ENCODE measurements around the gene CD3D.

CD3D gene

DNA sequence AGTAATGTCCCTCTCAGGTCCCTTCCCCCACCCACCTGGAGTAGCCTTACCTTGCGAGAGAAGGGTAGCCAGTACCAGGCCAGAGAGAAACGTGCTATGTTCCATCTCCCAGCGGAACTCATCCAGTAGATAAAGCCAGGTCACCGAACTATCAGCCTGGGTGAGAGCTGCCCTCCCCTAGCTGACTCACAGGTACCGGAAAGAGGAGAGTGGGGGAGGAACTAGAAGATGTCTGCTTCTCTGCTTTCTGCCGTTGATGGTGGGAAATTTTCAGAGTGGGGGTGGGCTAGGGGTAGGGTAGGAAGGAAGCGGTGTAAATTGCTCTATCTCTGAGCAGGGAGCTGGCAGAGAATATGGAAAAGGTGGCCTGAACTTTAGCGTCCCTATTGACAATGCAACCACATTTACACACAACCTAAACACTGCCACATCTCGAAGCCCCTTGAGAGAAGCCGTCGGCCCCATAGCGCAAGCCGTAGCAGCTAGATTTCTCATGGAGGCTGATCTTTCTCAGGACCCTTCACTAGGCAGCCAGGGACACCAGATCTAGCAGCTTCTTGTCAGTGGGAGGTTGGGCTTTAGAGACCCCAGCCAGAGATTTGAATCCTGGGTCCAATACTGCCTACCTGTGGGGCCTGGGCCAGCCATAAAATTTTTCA is at the start of gene CD3D:
Gene CD3D, minus strand, starts transcription at position 203 of the 659 bp plus-strand sequence. Its CDS starts 98 bp downstream, at position 105.
- TF ChIP-seq, protein P1, sequence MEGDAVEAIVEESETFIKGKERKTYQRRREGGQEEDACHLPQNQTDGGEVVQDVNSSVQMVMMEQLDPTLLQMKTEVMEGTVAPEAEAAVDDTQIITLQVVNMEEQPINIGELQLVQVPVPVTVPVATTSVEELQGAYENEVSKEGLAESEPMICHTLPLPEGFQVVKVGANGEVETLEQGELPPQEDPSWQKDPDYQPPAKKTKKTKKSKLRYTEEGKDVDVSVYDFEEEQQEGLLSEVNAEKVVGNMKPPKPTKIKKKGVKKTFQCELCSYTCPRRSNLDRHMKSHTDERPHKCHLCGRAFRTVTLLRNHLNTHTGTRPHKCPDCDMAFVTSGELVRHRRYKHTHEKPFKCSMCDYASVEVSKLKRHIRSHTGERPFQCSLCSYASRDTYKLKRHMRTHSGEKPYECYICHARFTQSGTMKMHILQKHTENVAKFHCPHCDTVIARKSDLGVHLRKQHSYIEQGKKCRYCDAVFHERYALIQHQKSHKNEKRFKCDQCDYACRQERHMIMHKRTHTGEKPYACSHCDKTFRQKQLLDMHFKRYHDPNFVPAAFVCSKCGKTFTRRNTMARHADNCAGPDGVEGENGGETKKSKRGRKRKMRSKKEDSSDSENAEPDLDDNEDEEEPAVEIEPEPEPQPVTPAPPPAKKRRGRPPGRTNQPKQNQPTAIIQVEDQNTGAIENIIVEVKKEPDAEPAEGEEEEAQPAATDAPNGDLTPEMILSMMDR (IDR thresholded peaks at IDR 0.05; ENCODE audit: low read depth, low read length, missing control alignments): no peak
- H3K4me3 ChIP-seq (ENCODE audit: low read depth, low read length): no peak within 1 kb of the TSS
- no peak for DNase-seq (ENCODE audit: low read depth)

DNA sequence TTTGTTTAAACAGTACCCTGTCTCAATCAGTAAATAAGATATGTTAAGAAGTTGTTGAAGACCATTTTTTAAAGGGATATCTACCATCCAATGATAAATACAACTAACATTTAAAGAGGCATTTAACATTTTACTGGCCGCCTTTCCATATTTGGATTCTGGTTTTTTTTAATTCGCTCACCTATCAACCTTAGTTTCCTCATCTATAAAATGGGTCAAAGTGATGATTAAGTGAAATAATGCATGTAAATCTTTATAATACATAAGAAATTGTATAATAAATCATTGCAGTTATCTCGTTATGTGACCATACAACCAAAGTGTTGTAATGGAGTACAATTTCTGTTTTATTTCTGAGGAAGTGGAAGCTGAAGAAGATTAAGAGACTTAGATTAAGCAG is 41.2 kb upstream of the CD3D start:
- no peak overlapping the region for H3K4me3 ChIP-seq (ENCODE audit: low read depth, low read length)
- TF ChIP-seq, protein P1 (IDR thresholded peaks at IDR 0.05; ENCODE audit: low read depth, low read length, missing control alignments): no peak
- no peak for DNase-seq (ENCODE audit: low read depth)

DNA sequence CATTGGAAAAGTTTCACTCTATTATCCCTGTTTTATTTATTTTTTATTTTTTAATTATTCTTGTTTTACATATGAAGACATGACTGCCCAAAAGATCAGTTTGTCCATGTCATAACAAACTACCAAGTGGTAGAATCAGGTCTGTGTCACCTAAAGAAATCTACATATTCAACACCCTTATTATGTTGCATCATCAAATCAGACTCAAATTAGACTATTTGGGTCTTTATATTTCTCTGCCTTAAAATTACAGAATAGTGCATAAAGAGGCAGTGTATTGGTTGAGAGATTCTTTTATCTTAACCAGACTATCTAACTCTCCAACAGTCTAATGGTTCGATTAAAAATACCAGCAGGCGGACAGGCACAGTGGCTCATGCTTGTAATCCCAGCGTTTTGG is 40.4 kb upstream of the CD3D start:
- TF ChIP-seq, protein P1 (IDR thresholded peaks at IDR 0.05; ENCODE audit: low read depth, low read length, missing control alignments): no peak
- H3K4me3 ChIP-seq (ENCODE audit: low read depth, low read length): no peak overlapping the region
- DNase-seq (ENCODE audit: low read depth): no peak

DNA sequence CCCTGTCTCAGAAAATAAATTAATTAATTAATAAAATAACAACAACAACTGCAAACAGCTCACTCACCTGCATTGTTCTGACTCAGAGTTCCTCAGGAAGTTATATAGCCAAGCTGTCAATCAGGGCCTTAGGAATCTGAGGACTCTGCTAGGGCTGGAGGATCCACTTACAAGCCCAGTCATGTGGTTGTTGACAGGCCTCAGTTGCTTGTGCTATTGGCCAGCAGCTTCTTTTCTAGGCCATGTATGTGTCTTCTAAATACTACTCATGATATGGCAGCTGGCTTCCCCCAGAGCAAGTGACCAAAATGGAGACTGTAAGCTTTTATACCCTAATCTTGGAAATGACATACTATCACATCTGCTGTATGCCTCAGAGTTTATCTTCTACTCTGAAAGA is 38.1 kb upstream of the CD3D start:
- DNase-seq (ENCODE audit: low read depth): no peak
- no peak overlapping the region for H3K4me3 ChIP-seq (ENCODE audit: low read depth, low read length)
- TF ChIP-seq, protein P1 (IDR thresholded peaks at IDR 0.05; ENCODE audit: low read depth, low read length, missing control alignments): no peak

DNA sequence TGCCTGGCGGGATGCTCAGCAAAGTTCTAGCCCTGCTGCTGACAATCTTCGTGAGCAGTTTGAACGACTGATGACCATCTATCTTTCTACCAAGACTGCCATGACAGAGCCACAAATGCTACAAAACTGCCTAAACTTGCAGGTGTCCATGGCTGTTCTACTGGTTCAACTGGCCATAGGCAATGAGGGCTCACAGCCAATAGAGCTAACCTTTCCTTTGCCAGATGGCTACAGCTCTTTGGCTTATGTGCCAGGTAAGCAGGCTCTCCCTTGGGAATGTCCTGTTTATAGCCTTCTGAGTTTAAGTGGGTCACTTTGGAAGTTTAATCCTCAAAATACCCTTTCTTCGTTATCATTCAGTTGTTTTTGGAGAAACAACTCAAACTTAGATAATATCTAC is 37.0 kb upstream of the CD3D start:
- no peak for DNase-seq (ENCODE audit: low read depth)
- TF ChIP-seq, protein P1 (IDR thresholded peaks at IDR 0.05; ENCODE audit: low read depth, low read length, missing control alignments): no peak
- no peak overlapping the region for H3K4me3 ChIP-seq (ENCODE audit: low read depth, low read length)

DNA sequence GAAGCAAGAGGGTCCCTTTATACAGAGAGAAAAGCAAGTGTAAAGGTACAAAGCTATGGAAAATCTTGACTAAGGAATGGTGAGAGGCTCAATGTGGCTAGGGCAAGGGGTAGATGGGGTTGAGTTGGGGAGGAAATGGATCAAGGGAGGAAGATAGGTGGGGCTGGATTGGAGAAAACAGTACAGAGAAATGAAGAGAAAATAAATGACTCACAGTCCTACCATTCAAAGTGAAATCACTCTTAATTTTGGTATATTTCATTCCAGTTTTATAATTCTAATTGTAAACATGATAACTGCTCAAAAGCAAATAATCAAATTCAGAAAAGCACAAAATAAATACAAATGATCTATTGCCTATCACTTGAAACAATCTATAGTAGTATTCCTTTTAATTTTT is 33.5 kb upstream of the CD3D start:
- no peak for DNase-seq (ENCODE audit: low read depth)
- TF ChIP-seq, protein P1 (IDR thresholded peaks at IDR 0.05; ENCODE audit: low read depth, low read length, missing control alignments): no peak
- no peak overlapping the region for H3K4me3 ChIP-seq (ENCODE audit: low read depth, low read length)

DNA sequence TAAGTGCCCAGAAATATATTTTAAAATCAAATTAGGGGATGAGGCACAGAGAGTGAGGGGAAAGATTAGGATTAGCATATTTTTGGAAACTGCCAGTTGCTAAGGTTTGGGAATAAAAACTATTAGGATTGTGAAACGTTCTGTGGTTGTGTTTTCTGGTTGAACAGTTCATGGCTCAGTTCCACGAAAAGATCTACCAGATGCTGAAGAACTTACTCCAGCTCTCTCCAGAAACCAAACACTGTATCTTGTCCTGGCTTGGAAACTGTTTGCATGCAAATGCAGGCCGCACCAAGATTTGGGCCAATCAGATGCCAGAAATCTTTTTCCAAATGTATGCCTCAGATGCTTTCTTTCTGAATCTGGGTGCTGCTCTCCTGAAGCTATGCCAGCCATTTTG is 32.2 kb upstream of the CD3D start:
- TF ChIP-seq, protein P1 (IDR thresholded peaks at IDR 0.05; ENCODE audit: low read depth, low read length, missing control alignments): no peak
- no peak for DNase-seq (ENCODE audit: low read depth)
- H3K4me3 ChIP-seq (ENCODE audit: low read depth, low read length): no peak overlapping the region

All from GM12864 (cell line).